Hepatocyte (in vitro differentiated cells): ENCODE results near the gene IGLON5.

Source experiments
- EZH2 ChIP-seq: fragments of 200-600 bp; sonication (generic); IDR thresholded peaks from 2 replicates; pipeline ENCODE4 v1.6.1; 2016; ENCODE audit warnings: antibody characterized with exemption, mild to moderate bottlenecking, borderline replicate concordance
- EZH2phosphoT487 ChIP-seq: fragments of 200-600 bp; sonication (generic); IDR thresholded peaks from one replicate; pipeline ENCODE4 v1.6.1; 2018; ENCODE audit warnings: antibody characterized with exemption, mild to moderate bottlenecking, low read depth, moderate library complexity; ENCODE audit not compliant: unreplicated experiment, severe bottlenecking
- TF ChIP-seq, protein P1 (sequence below): fragments of 200-600 bp; sonication (generic); IDR thresholded peaks from 2 replicates; pipeline ENCODE4 v1.5.1; 2016; ENCODE audit warnings: antibody characterized with exemption, mild to moderate bottlenecking; ENCODE audit not compliant: poor library complexity

DNA sequence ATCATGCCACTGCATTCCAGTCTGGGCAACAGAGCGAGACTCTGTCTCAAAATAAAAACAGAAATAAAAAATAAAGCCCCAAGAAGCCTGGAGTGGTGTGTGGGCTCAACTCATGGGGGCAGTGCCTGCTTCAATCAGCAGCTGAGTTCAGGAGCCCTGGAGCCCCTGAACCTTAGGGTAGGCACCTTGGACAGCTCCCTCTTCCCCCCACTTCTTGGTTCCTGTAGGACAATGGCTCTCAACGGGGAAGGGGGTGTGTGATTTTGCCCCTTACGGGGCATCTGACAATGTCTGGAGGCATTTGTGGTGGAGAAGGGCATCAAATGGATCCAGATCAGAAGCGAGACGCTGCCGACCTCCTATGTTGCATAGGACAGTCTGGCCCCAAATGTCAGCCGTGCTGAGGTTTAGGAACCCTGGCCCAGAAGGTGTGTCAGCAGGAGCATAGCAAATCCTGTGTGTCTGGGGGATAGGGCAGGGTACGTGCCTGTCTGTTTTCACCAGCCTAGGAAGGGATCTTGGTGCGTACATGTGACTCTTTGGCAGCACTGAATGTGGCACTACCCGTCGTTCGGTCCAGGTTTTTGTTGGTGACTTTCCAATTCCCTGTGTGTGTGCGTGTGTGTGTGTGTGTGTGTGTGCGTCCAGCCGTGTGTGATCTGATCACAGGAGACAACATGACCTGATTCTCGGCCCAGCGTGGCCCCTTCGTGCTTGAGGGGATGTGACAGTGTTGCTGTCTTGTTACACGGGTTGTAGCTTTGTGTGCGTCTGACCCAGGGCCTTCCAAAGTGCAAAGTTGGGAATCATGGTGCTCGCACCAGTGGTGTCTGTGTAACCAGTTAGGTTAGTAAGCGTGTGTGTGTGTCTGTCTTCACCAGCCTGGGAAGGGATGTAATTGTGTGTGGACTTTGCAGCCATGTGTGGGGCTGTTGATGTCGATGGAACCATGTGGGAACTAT lies 7.5 kb downstream of the IGLON5 start:
- no peak for TF ChIP-seq EZH2
- TF ChIP-seq, protein P1, sequence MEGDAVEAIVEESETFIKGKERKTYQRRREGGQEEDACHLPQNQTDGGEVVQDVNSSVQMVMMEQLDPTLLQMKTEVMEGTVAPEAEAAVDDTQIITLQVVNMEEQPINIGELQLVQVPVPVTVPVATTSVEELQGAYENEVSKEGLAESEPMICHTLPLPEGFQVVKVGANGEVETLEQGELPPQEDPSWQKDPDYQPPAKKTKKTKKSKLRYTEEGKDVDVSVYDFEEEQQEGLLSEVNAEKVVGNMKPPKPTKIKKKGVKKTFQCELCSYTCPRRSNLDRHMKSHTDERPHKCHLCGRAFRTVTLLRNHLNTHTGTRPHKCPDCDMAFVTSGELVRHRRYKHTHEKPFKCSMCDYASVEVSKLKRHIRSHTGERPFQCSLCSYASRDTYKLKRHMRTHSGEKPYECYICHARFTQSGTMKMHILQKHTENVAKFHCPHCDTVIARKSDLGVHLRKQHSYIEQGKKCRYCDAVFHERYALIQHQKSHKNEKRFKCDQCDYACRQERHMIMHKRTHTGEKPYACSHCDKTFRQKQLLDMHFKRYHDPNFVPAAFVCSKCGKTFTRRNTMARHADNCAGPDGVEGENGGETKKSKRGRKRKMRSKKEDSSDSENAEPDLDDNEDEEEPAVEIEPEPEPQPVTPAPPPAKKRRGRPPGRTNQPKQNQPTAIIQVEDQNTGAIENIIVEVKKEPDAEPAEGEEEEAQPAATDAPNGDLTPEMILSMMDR, result no peak
- TF ChIP-seq EZH2phosphoT487, result no peak
